ENCODE data around the gene VWA1. TPM values are rescaled to one million over a fixed set of nuclear protein-coding genes. Genes with fewer than 3 reads are reported as not detected.

Gene VWA1
- total and polyA plus RNA-seq, 8 donors, result 50.0 to 147 (median 72.5) TPM

DNA sequence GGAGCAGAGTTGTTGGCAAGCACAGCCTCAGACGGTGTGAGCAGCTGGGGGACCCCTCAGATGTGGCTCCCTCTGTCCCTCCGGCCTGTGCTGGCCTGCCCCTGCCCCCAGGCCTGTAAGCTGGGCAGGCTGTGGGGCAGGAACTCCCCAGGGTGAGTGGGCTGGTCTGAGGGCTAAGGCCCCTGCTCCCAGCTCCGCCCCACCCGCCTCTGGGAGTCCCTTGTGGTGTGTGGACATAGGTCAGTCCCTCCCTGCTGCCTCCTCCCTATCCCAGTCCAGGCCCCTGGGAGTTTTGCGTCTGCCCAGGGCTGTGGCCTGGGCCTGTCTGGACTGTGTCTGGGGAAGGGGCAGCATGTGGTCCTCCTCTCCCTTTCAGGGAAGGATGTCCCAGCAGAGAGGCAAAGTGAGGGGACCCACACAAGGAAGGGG, 3.6 kb upstream of the VWA1 start:
- Histone ChIP-seq H3K27me3 (peaks cover 0 to 84% of the 10 kb centered on the region in 2 donors), H3K4me3 (no peak overlapping the region), H3K9me3 (no peaks in the 10 kb centered on the region), H3K36me3 (no peaks in the 10 kb centered on the region), H3K27ac (peak overlapping the region; percentile 84 to 91), H3K4me1 (peaks cover 47 to 79% of the 10 kb centered on the region in 2 donors)
- DNase-seq, result peak in 2 of 4 donors; percentile 82 to 86
- TF ChIP-seq, protein P1, sequence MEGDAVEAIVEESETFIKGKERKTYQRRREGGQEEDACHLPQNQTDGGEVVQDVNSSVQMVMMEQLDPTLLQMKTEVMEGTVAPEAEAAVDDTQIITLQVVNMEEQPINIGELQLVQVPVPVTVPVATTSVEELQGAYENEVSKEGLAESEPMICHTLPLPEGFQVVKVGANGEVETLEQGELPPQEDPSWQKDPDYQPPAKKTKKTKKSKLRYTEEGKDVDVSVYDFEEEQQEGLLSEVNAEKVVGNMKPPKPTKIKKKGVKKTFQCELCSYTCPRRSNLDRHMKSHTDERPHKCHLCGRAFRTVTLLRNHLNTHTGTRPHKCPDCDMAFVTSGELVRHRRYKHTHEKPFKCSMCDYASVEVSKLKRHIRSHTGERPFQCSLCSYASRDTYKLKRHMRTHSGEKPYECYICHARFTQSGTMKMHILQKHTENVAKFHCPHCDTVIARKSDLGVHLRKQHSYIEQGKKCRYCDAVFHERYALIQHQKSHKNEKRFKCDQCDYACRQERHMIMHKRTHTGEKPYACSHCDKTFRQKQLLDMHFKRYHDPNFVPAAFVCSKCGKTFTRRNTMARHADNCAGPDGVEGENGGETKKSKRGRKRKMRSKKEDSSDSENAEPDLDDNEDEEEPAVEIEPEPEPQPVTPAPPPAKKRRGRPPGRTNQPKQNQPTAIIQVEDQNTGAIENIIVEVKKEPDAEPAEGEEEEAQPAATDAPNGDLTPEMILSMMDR (IDR thresholded peaks at IDR 0.05), result no peak
- peak; percentile 47 for ATAC-seq
- intact Hi-C loops (cut with DNase I), result no loop called here

DNA sequence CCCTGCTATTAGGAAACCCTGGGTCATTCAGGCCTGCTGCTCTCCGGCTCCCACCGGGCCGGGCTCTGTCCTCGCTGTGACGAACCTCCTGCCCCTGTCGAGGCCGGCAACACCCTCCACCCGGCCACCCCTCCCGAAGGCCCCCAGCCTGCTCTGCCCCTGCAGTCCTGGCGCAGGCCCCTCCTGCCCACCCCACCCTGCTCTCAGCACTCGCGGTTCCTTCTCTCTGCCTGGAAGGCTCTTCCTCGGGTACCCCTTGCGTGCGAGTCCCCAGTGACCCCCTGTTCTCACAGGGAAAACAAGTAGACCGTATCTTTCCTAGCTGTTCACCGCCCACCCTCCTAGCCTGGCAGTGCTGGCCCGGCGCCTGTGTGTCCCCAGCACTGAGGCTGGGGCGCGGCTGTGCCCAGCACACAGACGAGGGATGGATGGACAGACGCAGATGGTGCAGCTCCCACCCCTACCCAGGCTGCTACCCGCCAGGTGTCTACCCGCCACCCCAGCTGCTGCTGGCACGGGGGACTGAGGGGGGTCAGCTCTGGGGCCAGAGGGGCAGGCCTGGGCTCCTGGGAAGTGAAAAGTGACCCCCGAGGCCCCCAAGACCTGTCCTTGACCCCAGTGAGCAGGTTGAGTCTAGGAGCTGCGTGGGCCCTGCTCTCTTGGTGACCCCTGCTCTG, 3.1 kb upstream of the VWA1 start:
- no peaks in the 10 kb centered on the region for H3K9me3 ChIP-seq
- peaks cover 47 to 84% of the 10 kb centered on the region in 2 donors for H3K4me1 ChIP-seq
- no peak overlapping the region for H3K4me3 ChIP-seq
- H3K27ac ChIP-seq, result peak overlapping the region; percentile 84 to 91
- intact Hi-C loops (cut with DNase I), result no loop called here
- H3K36me3 ChIP-seq, result no peaks in the 10 kb centered on the region
- DNase-seq, result peak in 1 of 4 donors; percentile 74
- peaks cover 0 to 86% of the 10 kb centered on the region in 2 donors for H3K27me3 ChIP-seq
- TF ChIP-seq, protein P1 (IDR thresholded peaks at IDR 0.05), result no peak
- ATAC-seq, result no peak

DNA sequence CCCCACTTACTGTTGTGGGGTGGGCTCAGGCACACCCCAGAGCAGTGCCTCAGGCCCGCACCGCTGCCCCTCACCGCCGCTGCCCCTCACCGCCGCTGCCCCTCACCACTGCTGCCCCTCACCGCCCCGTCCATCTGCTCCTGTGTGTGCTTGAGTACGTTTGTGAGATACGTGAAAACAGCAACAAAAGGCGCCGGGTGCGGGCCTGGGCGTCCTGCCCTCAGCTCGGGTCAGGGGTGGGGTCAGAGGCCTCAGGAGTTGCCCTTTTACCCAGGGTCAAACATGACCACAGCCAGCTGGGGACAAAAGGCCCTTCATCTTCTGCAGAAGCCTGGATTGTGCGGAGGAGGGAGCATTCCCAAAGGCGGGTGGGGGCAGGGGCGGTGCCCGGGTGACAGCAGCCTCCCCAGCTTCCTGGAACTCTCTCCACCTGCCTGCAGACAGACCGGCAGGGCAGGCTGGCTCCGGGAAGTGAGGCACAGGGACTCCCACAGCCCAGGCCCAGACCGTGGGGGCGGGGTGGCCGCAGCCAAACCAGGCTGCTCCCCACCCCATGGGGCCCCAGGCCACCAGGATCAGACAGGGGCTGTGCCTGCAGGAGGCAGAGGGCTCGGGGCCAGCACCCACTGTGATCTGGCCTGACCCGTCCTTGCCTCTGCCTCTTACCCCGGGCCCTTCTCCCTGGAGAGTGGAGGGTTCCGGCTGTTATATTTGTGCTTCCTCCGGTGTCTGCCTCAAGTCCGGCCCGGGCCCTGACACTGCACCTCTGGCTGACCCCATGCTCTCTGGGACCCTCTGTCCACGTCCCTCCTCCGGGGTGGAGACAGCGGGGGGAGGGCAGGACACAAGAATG, 2.3 kb upstream of the VWA1 start:
- Histone ChIP-seq H3K27ac (peak overlapping the region; percentile 84 to 91), H3K4me1 (peaks cover 47 to 92% of the 10 kb centered on the region in 2 donors), H3K27me3 (peaks cover 0 to 87% of the 10 kb centered on the region in 2 donors), H3K36me3 (no peaks in the 10 kb centered on the region), H3K4me3 (peak overlapping the region in 1 of 2 donors; percentile 52), H3K9me3 (no peaks in the 10 kb centered on the region)
- ATAC-seq (peak; percentile 61), DNase-seq (peak in 3 of 4 donors; percentile 80 to 94 (median 91))
- intact Hi-C loops (cut with DNase I), result no loop called here
- TF ChIP-seq, protein P1 (IDR thresholded peaks at IDR 0.05), result no peak

DNA sequence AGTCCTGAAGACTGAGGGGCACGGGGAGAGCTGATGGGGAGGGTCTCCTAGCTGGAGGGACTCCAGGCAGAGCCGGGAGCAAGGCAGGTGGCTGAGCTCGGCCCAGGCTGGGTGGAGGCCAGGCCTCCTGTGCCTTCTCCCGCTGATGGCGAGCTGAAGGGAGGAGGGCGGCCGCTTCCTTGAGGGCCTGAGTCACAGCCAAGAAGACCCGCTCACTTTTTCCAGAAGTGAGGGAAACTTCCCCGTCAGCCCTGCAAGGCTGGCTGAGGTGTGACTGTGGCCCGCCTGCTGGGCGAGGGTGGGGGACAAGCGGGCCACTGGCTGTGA, 1.7 kb upstream of the VWA1 start:
- TF ChIP-seq, protein P1 (IDR thresholded peaks at IDR 0.05), result no peak
- Histone ChIP-seq H3K4me1 (peaks cover 47 to 94% of the 10 kb centered on the region in 2 donors), H3K9me3 (no peaks in the 10 kb centered on the region), H3K36me3 (peaks cover 0 to under 1% of the 10 kb centered on the region in 2 donors), H3K4me3 (peak overlapping the region in 1 of 2 donors; percentile 52), H3K27me3 (peaks cover 0 to 88% of the 10 kb centered on the region in 2 donors), H3K27ac (peak overlapping the region; percentile 84 to 91)
- DNase-seq (peak in 3 of 4 donors; percentile 59 to 82 (median 68)), ATAC-seq (peak; percentile 25)
- intact Hi-C loops (cut with DNase I), result no loop called here

All from left lung (tissue), 10 donors.